Left renal cortex interstitium (tissue), 4 donors: ENCODE results near the gene PRRX2. TPM values are rescaled to one million over a fixed set of nuclear protein-coding genes. Genes with fewer than 3 reads are reported as not detected.
"Not testable (repeated sequence)": the region's sequence is repeated elsewhere in the genome, so short reads cannot be mapped to it uniquely, and the experiment has no call there.

Experiments used
- DNase-seq, 4 donors: peaks; one replicate each; pipeline ENCODE4 v3.0.0-alpha.2; 2013; ENCODE audit warnings: low read depth in 4 of 4, low spot score in 2 of 4, missing footprints in 1 of 4
- polyA plus RNA-seq, 4 donors: library from polyadenylated mRNA; unstranded; fragments of 120-200 nt; gene quantifications; one replicate each; pipeline ENCODE4 v1.2.1, GENCODE V29; 2013; ENCODE audit not compliant: insufficient read length in 4 of 4

Gene PRRX2
- polyA plus RNA-seq, 4 donors = 0.83 to 1.5 (median 1.2) TPM

- no peak for DNase-seq
These were observed 84.7 kb downstream of the PRRX2 start for GRCh38 chr9:129750013-129750638.

- no peak for DNase-seq
These were observed 86.7 kb downstream of the PRRX2 start for GRCh38 chr9:129751841-129752801.

- DNase-seq = peak in 1 of 4 donors; percentile 69
These were observed 87.7 kb downstream of the PRRX2 start, which contains the start of gene PTGES for GRCh38 chr9:129752900-129753729. PTGES (minus strand) TSS chr9:129753042; CDS start chr9:129753012, 30 bp downstream.

GRCh38 chr9:129755151-129755550 is 89.7 kb downstream of the PRRX2 start:
- DNase-seq = no peak

GRCh38 chr9:129756191-129756590 is 90.7 kb downstream of the PRRX2 start:
- DNase-seq = no peak

GRCh38 chr9:129757045-129757444 is 91.6 kb downstream of the PRRX2 start:
- no peak for DNase-seq

- DNase-seq = no peak
These were observed 93.9 kb downstream of the PRRX2 start for GRCh38 chr9:129759319-129759718.

GRCh38 chr9:129759804-129760502 is 94.5 kb downstream of the PRRX2 start:
- no peak for DNase-seq

- not testable (repeated sequence) for DNase-seq
These were observed 95.3 kb downstream of the PRRX2 start for GRCh38 chr9:129760784-129761183.

- no peak for DNase-seq
These were observed 96.0 kb downstream of the PRRX2 start for GRCh38 chr9:129761293-129761900.

- no peak for DNase-seq
These were observed 96.5 kb downstream of the PRRX2 start for GRCh38 chr9:129761901-129762369.

- DNase-seq = not testable (repeated sequence)
These were observed 97.0 kb downstream of the PRRX2 start for GRCh38 chr9:129762370-129762984.

GRCh38 chr9:129762985-129763926 is 97.8 kb downstream of the PRRX2 start:
- no peak for DNase-seq

GRCh38 chr9:129765764-129766317 is 100.4 kb downstream of the PRRX2 start:
- DNase-seq = no peak

- DNase-seq = no peak
These were observed 103.0 kb downstream of the PRRX2 start for GRCh38 chr9:129768486-129768885.

GRCh38 chr9:129769669-129770068 is 104.2 kb downstream of the PRRX2 start:
- DNase-seq = no peak

GRCh38 chr9:129770741-129771140 is 105.3 kb downstream of the PRRX2 start:
- no peak for DNase-seq
